Psoas muscle (tissue), 8 donors: ENCODE data around the gene SCAMP1. TPM values are rescaled to one million over a fixed set of nuclear protein-coding genes. Genes with fewer than 3 reads are reported as not detected.

Experiments
- ATAC-seq, 4 donors: fragments of 200-7000 bp; cut with Tn5 transposase; one replicate each; pipeline ENCODE4 v1.9.1; 2020; ENCODE audit warnings: moderate library complexity in 3 of 4, mild to moderate bottlenecking in 2 of 4
- DNase-seq, 2 donors: peaks; one replicate each; pipeline ENCODE4 v3.0.0-alpha.2; 2020
- H3K27ac ChIP-seq: fragments of 200-600 bp; one replicate; pipeline ENCODE4 v1.8.0; 2022
- H3K27me3 ChIP-seq, 3 donors: fragments of 200-600 bp in 1 of 3; one replicate each; pipeline versions ENCODE4 v1.6.1 to v1.8.0; 2013 to 2022; ENCODE audit warnings: low read length in 2 of 3, mild to moderate bottlenecking in 2 of 3, moderate library complexity in 1 of 3; ENCODE audit not compliant: insufficient read depth in 3 of 3
- H3K36me3 ChIP-seq, 2 donors: fragments of 200-600 bp in 1 of 2; one replicate each; pipeline versions ENCODE4 v1.6.1 to v1.8.0; 2013 to 2022; ENCODE audit warnings: low read depth in 1 of 2, mild to moderate bottlenecking in 1 of 2, moderate library complexity in 1 of 2; ENCODE audit not compliant: insufficient read depth in 1 of 2
- H3K4me1 ChIP-seq: fragments of 200-600 bp; one replicate; pipeline ENCODE4 v1.8.0; 2022
- H3K4me3 ChIP-seq: fragments of 200-600 bp; one replicate; pipeline ENCODE4 v1.8.0; 2022; ENCODE audit warnings: mild to moderate bottlenecking
- H3K9me3 ChIP-seq: fragments of 200-600 bp; one replicate; pipeline ENCODE4 v1.8.0; 2022
- CTCF ChIP-seq: fragments of 200-600 bp; IDR thresholded peaks from one replicate; pipeline ENCODE4 v1.8.0; 2022; ENCODE audit warnings: antibody characterized with exemption
- WGBS, 3 donors: extraction: QIAGEN DNeasy Blood & Tissue Kit; methylation state at CpG; one replicate each; pipeline versions ENCODE4 v1.1.6 to v1.1.7; 2013; 5-methylcytosine and 5-hydroxymethylcytosine counted together
- intact Hi-C, 2 donors: fragments of 100-400 bp; cut with DNase I; formaldehyde crosslinking; loops; one replicate each; pipeline versions ENCODE4 v1.11.0 to v1.14.2; 2022
- polyA plus RNA-seq, 3 donors: library from polyadenylated mRNA; stranded (reverse); fragments of 200-250 nt; gene quantifications; one replicate each; pipeline ENCODE4 v1.2.3, GENCODE V29; 2013
- total RNA-seq, 4 donors: library from RNA; stranded (reverse); fragmentation: NEBNext Ultra II Directional in 2 of 4; extraction: Animal tissue kit (Norgen Biotek cat#: 25700) in 2 of 4; gene quantifications; one replicate each; pipeline versions ENCODE4 v1.2.1 to v1.2.4, GENCODE V29; 2021 to 2023
- donor health status: healthy with polysubstance abuse.
- donor health status: DM: no; HTN: no; CAD: no; lungs with moderate emphysema.
- donor health status: Bipolar disorder and iron deficiency.
- donor health status: healthy.
- donor health status: DM: yes; HTN: yes; CAD: no.
- donor health status: DM: no; HTN: no; CAD: no.
- donor health status: DM: no; HTN: no; CAD: no.
- donor health status: DM: yes; HTN: yes; CAD: no.

The SCAMP1 gene
- total and polyA plus RNA-seq, 7 donors = 7.2 to 28.4 (median 16.4) TPM

GRCh38 chr5:78483809-78484521, 123.5 kb downstream of the SCAMP1 start:
- ATAC-seq = peak in 2 of 4 donors; percentile 53
- H3K27ac ChIP-seq = no peak overlapping the region
- H3K4me3 ChIP-seq = no peak overlapping the region
- no peaks in the 10 kb centered on the region for H3K4me1 ChIP-seq
- H3K9me3 ChIP-seq = no peaks in the 10 kb centered on the region
- WGBS, 3 donors = 86 to 91% (median 90%) methylated on average over 3 of the region's 3 CpGs
- intact Hi-C loops = no loop called here
- no peak for TF ChIP-seq CTCF
- DNase-seq = peak in 1 of 2 donors; percentile 23
- peaks cover 0 to 2% (median 0%) of the 10 kb centered on the region in 3 donors for H3K27me3 ChIP-seq
- H3K36me3 ChIP-seq = peaks cover 0 to 21% of the 10 kb centered on the region in 2 donors

DNA sequence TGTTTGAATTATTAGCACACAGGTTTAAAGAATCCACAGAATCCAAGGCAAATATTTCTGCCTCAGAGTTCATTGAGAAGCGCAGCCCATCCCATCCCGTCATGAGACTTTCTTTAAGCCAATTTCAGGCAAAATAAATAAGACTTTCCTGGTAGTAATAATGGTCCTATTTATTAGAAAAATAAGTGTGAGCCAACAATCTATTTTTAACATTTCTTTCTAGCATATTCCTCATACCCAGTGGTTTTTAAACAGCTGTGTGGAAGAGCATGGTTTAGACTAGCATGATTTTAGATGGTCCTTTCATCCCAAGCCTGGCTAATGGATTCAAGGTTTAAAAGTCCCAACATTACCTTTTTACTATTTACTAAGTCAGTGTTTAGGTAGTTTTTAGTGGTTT, 125.8 kb downstream of the SCAMP1 start:
- H3K27me3 ChIP-seq = peaks cover 0 to 2% (median 0%) of the 10 kb centered on the region in 3 donors
- TF ChIP-seq CTCF = no peak
- no peak overlapping the region for H3K27ac ChIP-seq
- H3K9me3 ChIP-seq = no peaks in the 10 kb centered on the region
- intact Hi-C loops = no loop called here
- ATAC-seq = no peak
- H3K4me1 ChIP-seq = no peaks in the 10 kb centered on the region
- DNase-seq = no peak
- 71 to 82% (median 72%) methylated on average over 2 of the region's 2 CpGs for WGBS, 3 donors
- H3K4me3 ChIP-seq = no peak overlapping the region
- H3K36me3 ChIP-seq = peaks cover 0 to 22% of the 10 kb centered on the region in 2 donors

GRCh38 chr5:78487846-78488245, 127.4 kb downstream of the SCAMP1 start:
- TF ChIP-seq CTCF = no peak
- Histone ChIP-seq H3K27ac (no peak overlapping the region), H3K9me3 (no peaks in the 10 kb centered on the region), H3K4me3 (no peak overlapping the region), H3K36me3 (peaks cover 0 to 17% of the 10 kb centered on the region in 2 donors), H3K4me1 (no peaks in the 10 kb centered on the region), H3K27me3 (peaks cover 0 to 2% (median 0%) of the 10 kb centered on the region in 3 donors)
- WGBS, 3 donors = 68 to 87% (median 77%) methylated on average over 4 of the region's 4 CpGs
- intact Hi-C loops = no loop called here
- DNase-seq (no peak), ATAC-seq (no peak)

- Histone ChIP-seq H3K27ac (no peak overlapping the region), H3K27me3 (no peaks in the 10 kb centered on the region), H3K9me3 (no peaks in the 10 kb centered on the region), H3K4me1 (peaks cover 2% of the 10 kb centered on the region), H3K4me3 (no peak overlapping the region), H3K36me3 (peaks cover 0 to 13% of the 10 kb centered on the region in 2 donors)
- no peak for TF ChIP-seq CTCF
- DNase-seq = no peak
- no peak for ATAC-seq
- intact Hi-C loops = no loop called here
- WGBS, 3 donors = 87 to 89% (median 87%) methylated on average over 4 of the region's 4 CpGs
Measured at GRCh38 chr5:78490709-78491485, 130.5 kb downstream of the SCAMP1 start.
